ENCODE results near the gene DMRT2.

DNA sequence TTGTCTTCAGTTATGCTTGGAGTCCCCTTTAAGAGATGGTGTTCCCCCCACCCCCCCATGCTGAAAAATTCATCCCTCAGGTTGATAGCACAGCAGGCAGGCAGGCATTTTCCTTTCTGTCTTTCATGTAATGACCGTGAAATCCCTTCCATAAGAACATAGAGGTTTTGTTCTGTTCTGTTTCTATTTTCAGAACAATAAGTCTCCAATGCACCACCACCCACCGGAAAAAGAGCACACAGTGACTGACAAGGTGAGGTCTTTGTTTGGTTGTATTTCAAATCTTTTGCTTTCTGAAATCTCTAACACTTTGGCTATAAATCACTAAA is 52.4 kb downstream of the DMRT2 start:
- TF ChIP-seq KLF10 (tag by site-specific recombination; IDR thresholded peaks at IDR 0.05) (no peak), KLF7 (tag by site-specific recombination; IDR thresholded peaks at IDR 0.05; ENCODE audit: borderline replicate concordance) (no peak), ZNF19 (tag by site-specific recombination; IDR thresholded peaks at IDR 0.05; ENCODE audit: low read depth) (no peak), ZNF274 (IDR thresholded peaks at IDR 0.05; ENCODE audit: low read length) (no peak), ZNF274 (tag by site-specific recombination; IDR thresholded peaks at IDR 0.05; ENCODE audit: borderline replicate concordance) (no peak), RBAK (tag by site-specific recombination; IDR thresholded peaks at IDR 0.05) (no peak)
- TF ChIP-seq, protein P1, sequence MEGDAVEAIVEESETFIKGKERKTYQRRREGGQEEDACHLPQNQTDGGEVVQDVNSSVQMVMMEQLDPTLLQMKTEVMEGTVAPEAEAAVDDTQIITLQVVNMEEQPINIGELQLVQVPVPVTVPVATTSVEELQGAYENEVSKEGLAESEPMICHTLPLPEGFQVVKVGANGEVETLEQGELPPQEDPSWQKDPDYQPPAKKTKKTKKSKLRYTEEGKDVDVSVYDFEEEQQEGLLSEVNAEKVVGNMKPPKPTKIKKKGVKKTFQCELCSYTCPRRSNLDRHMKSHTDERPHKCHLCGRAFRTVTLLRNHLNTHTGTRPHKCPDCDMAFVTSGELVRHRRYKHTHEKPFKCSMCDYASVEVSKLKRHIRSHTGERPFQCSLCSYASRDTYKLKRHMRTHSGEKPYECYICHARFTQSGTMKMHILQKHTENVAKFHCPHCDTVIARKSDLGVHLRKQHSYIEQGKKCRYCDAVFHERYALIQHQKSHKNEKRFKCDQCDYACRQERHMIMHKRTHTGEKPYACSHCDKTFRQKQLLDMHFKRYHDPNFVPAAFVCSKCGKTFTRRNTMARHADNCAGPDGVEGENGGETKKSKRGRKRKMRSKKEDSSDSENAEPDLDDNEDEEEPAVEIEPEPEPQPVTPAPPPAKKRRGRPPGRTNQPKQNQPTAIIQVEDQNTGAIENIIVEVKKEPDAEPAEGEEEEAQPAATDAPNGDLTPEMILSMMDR (tag by site-specific recombination; IDR thresholded peaks at IDR 0.05) = no peak
